Heart left ventricle (tissue), 16 donors: ENCODE measurements around the gene GAB2. TPM values are rescaled to one million over a fixed set of nuclear protein-coding genes. Genes with fewer than 3 reads are reported as not detected.
"Not testable (repeated sequence)": the region's sequence is repeated elsewhere in the genome, so short reads cannot be mapped to it uniquely, and the experiment has no call there.

Source experiments
- ATAC-seq, 4 donors: fragments of 200-7000 bp; cut with Tn5 transposase; one replicate each; pipeline ENCODE4 v1.9.1; 2020 to 2022; ENCODE audit warnings: moderate library complexity in 4 of 4, mild to moderate bottlenecking in 3 of 4, moderate number of reproducible peaks in 1 of 4
- DNase-seq, 5 donors: peaks; one replicate each; pipeline ENCODE4 v3.0.0-alpha.2; 2020
- H3K27ac ChIP-seq, 12 donors: fragments of 200-600 bp; sonication (generic) in 4 of 12; one replicate each; pipeline versions ENCODE4 v1.5.0 to v1.8.0; 2016 to 2022; ENCODE audit warnings: mild to moderate bottlenecking in 2 of 12
- H3K27me3 ChIP-seq, 9 donors: fragments of 200-600 bp; sonication (generic) in 2 of 9; one replicate each; pipeline versions ENCODE4 v1.5.1 to v1.8.0; 2016 to 2022; ENCODE audit warnings: mild to moderate bottlenecking in 3 of 9
- H3K36me3 ChIP-seq, 9 donors: fragments of 200-600 bp; sonication (generic) in 2 of 9; one replicate each; pipeline versions ENCODE4 v1.5.0 to v1.8.0; 2018 to 2022; ENCODE audit warnings: mild to moderate bottlenecking in 2 of 9
- H3K4me1 ChIP-seq, 12 donors: fragments of 200-600 bp; sonication (generic) in 4 of 12; one replicate each; pipeline versions ENCODE4 v1.5.0 to v1.8.0; 2016 to 2022; ENCODE audit warnings: mild to moderate bottlenecking in 3 of 12
- H3K4me3 ChIP-seq, 12 donors: fragments of 200-600 bp; sonication (generic) in 4 of 12; one replicate each; pipeline versions ENCODE4 v1.5.0 to v1.8.0; 2017 to 2022; ENCODE audit warnings: mild to moderate bottlenecking in 9 of 12, moderate library complexity in 4 of 12
- H3K9me3 ChIP-seq, 12 donors: fragments of 200-600 bp; sonication (generic) in 4 of 12; one replicate each; pipeline versions ENCODE4 v1.5.0 to v1.8.0; 2016 to 2022; ENCODE audit warnings: mild to moderate bottlenecking in 1 of 12
- CTCF ChIP-seq, 12 donors: fragments of 200-600 bp; sonication (generic) in 4 of 12; IDR thresholded peaks; one replicate each; pipeline versions ENCODE4 v1.5.0 to v1.8.0; 2018 to 2022; ENCODE audit warnings: antibody characterized with exemption in 12 of 12, mild to moderate bottlenecking in 5 of 12
- POLR2A ChIP-seq, 2 donors: fragments of 450-650 bp; IDR thresholded peaks; one replicate each; pipeline ENCODE4 v1.6.1; 2017; ENCODE audit warnings: antibody characterized with exemption in 2 of 2, mild to moderate bottlenecking in 2 of 2, moderate library complexity in 2 of 2
- WGBS, 4 donors: extraction: QIAGEN DNeasy Blood & Tissue Kit in 2 of 4; methylation state at CpG; one replicate each; pipeline versions ENCODE4 v1.1.5 to v1.1.7; 2013 to 2018; 5-methylcytosine and 5-hydroxymethylcytosine counted together
- intact Hi-C, 10 donors: fragments of 100-400 bp; cut with DNase I; formaldehyde crosslinking; loops; one replicate each; pipeline versions ENCODE4 v1.11.1 to v1.14.2; 2022
- polyA plus RNA-seq, 2 donors: library from polyadenylated mRNA; stranded (reverse); fragments of 200-250 nt; gene quantifications; one replicate each; pipeline ENCODE4 v1.2.3, GENCODE V29; 2013
- total RNA-seq, 9 donors: library from RNA; depleted of rRNA in 2 of 9; stranded (reverse); fragments of >200 nt in 2 of 9; fragmentation: NEBNext Ultra II Directional in 3 of 9; extraction: Animal tissue kit (Norgen Biotek cat#: 25700) in 3 of 9; gene quantifications; one replicate each; pipeline versions ENCODE4 v1.1.0 to v1.2.4, GENCODE V29; 2016 to 2023
- donor health status: ischemic (EF 13 %, LVEDD 7.1; RV severe dilation, severe dysfunction).
- donor health status: healthy with polysubstance abuse.
- donor health status: DM: no; HTN: yes; CAD: no.
- donor health status: DM: no; HTN: no; CAD: no.
- donor health status: ischemic (EF 25% LVEDD 6.9; RV normal size, moderate dysfunction).
- donor health status: ischemic (EF 25% LVEDD 5.7; RV mildly dilated, moderate dysfunction).
- donor health status: healthy.
- donor health status: DM: yes; HTN: yes; CAD: no.
- donor health status: ischemic (EF 35%, LVEDD 5.7; RV mildly dilated, moderate dysfunction).
- donor health status: nonischemic (EF 11% LVEDD 7.7; RV severe dilation, severe dysfunction).
- donor health status: DM: yes; HTN: yes; CAD: no.
- donor health status: PGD.
- donor health status: ischemic (EF 29% LVEDD 5.4; RV normal size, mild dysfunction).
- donor health status: nonischemic (EF 23%, LVEDD 6.1; RV moderate dilation, normal function).

The GAB2 gene
- total and polyA plus RNA-seq, 11 donors, result 6.1 to 53.0 (median 30.0) TPM

DNA sequence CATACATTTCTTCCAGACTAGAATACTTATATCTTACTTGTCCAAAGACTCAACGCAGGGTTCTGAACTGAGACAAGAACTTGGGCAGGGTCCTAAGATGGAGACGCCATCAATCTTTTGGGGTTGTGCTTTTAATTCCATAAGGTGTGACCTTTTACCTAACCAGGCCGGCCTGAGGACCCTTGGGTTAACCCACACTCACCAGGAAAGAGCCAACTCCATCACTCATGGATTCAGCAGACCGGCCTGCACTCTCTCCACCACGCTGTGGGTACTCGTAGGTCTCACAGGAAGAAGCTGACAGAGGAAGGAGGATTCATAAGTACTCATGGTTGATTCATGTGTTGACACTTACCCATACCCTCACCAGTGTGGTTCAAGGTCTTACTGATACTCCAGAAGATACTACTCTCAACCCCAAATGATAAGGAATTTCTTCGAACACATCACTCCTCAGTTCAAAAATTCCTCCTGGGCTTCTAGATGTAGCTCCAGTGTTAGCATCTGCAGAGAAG is 192.7 kb downstream of the GAB2 start:
- no peaks in the 10 kb centered on the region for H3K27me3 ChIP-seq
- intact Hi-C loops, result loop anchor here in 7 of 10 donors (5.0 kb wide), 5 partner anchors 192 to 342 kb away; partner anchors contain the start of gene GAB2 (in 4 of the 7)
- peaks cover 0 to 12% (median 3%) of the 10 kb centered on the region in 12 donors for H3K4me1 ChIP-seq
- no peaks in the 10 kb centered on the region for H3K9me3 ChIP-seq
- ATAC-seq (no peak), DNase-seq (no peak)
- H3K36me3 ChIP-seq, result peaks cover 0 to 70% (median 68%) of the 10 kb centered on the region in 9 donors
- WGBS, 4 donors, result 95 to 99% (median 97%) methylated on average over 7 of the region's 7 CpGs
- TF ChIP-seq POLR2A (IDR thresholded peaks at IDR 0.05), result no peak
- TF ChIP-seq CTCF (IDR thresholded peaks at IDR 0.05), result no peak
- H3K4me3 ChIP-seq, result no peak overlapping the region
- no peak overlapping the region for H3K27ac ChIP-seq

DNA sequence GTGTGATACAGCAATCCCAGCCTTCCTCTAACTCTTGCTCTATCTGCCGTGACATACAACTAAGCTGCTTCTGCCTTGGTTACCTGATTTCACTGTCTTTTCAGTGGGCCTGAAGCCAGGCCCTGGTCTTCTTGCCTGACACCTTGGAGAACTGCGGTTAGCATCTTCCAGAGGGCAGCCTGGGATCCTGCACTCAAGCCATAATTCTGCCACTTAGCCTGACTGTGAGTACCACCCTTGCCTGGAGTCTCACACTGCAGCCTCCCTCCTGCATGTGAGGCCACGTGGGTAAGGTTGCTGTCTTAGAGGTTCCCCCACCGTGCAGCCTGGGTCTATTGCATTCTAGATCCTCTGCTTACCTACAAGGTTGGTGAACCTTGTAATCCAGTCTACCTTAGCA is 193.1 kb downstream of the GAB2 start:
- H3K27ac ChIP-seq, result no peak overlapping the region
- TF ChIP-seq POLR2A (IDR thresholded peaks at IDR 0.05) (no peak), CTCF (IDR thresholded peaks at IDR 0.05) (no peak)
- no peak for DNase-seq
- H3K9me3 ChIP-seq, result no peaks in the 10 kb centered on the region
- WGBS, 4 donors, result 86 to 95% (median 94%) methylated on average over 4 of the region's 4 CpGs
- peaks cover 0 to 75% (median 72%) of the 10 kb centered on the region in 9 donors for H3K36me3 ChIP-seq
- intact Hi-C loops, result loop anchor here in 1 of 10 donors (5.0 kb wide), 1 partner anchor 343 kb away; no protein-coding TSS in a partner anchor
- H3K4me1 ChIP-seq, result peaks cover 0 to 7% (median 0%) of the 10 kb centered on the region in 12 donors
- no peak overlapping the region for H3K4me3 ChIP-seq
- no peak for ATAC-seq
- no peaks in the 10 kb centered on the region for H3K27me3 ChIP-seq

DNA sequence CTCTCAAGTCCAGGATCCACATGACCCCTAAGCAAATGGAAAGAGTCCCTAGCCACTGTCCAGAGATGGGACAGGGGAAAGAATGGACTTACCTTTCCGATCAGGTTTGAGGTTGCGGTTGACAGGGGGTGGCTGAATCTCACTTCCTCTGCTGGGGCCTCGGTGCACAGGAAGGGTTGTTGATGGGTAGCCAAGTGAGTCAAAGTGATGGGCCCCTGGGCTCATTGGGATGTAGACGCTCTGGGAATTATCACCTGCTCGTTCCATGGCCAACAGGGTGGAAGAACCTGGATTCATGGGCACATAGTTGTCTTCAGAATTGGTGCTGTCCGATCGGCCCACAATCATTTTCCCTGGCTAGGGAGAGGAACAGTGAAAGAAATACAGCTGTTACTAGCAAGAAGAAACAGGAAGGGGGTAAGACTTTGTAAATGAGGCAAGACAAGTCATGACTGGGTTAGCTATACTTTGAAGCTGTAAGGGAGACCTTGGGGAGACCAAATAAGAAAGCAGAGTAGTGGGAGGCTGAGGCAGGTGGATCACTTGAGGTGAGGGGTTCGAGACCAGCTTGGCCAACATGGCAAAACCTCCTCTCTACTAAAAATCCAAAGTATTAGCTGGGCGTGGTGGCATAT is 194.2 kb downstream of the GAB2 start:
- Histone ChIP-seq H3K9me3 (no peaks in the 10 kb centered on the region), H3K27ac (no peak overlapping the region), H3K4me1 (peaks cover 0 to 3% (median 0%) of the 10 kb centered on the region in 12 donors), H3K36me3 (peaks cover 0 to 86% (median 83%) of the 10 kb centered on the region in 9 donors), H3K27me3 (no peaks in the 10 kb centered on the region), H3K4me3 (no peak overlapping the region)
- TF ChIP-seq POLR2A (IDR thresholded peaks at IDR 0.05), result no peak
- DNase-seq, result no peak
- 86 to 91% (median 88%) methylated on average over 9 of the region's 9 CpGs for WGBS, 4 donors
- ATAC-seq, result no peak
- intact Hi-C loops, result loop anchor here in 1 of 10 donors (5.0 kb wide), 1 partner anchor 344 kb away; no protein-coding TSS in a partner anchor

DNA sequence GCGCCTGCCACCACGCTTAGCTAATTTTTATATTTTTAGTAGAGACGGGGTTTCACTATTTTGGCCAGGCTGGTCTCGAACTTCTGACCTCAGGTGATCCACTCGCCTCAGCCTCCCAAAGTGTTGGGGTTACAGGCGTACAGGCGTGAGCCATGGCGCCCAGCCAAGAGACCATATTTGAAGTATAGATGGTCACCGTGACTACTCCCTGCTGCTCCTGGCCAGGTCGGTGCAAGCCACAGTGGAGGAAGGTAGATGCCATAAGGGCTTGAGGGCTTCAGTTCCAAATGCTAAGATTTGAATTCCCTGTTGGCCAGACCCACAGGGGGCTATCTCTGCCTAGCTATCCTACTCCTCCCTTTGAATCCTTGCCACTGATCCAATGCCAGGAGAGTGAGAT is 194.9 kb downstream of the GAB2 start:
- not testable (repeated sequence) for H3K27ac ChIP-seq, H3K4me3 ChIP-seq, H3K9me3 ChIP-seq, ATAC-seq, H3K27me3 ChIP-seq, H3K4me1 ChIP-seq, DNase-seq
- H3K36me3 ChIP-seq, result peaks cover 0 to 93% (median 90%) of the 10 kb centered on the region in 9 donors
- 80 to 88% (median 85%) methylated on average over 10 of the region's 10 CpGs for WGBS, 4 donors
- intact Hi-C loops, result loop anchor here in 1 of 10 donors (5.0 kb wide), 1 partner anchor 345 kb away; no protein-coding TSS in a partner anchor
